ENCODE measurements around the gene TRIL. TPM values are rescaled to one million over a fixed set of nuclear protein-coding genes. Genes with fewer than 3 reads are reported as not detected.

The TRIL gene
- total and polyA plus RNA-seq, 4 donors, result 0.52 to 17.0 (median 1.8) TPM

GRCh38 chr7:28980451-28981160 lies 22.5 kb upstream of the TRIL start:
- no peak for ATAC-seq (ENCODE audit: insufficient read depth, low FRiP score)
- peak in 1 of 3 donors; percentile 47 for DNase-seq
- WGBS, 2 donors, result 67 to 78% methylated on average over 8 of the region's 8 CpGs

GRCh38 chr7:28979776-28980175 lies 21.6 kb upstream of the TRIL start:
- Histone ChIP-seq H3K4me3 (no peak overlapping the region), H3K36me3 (ENCODE audit: control insufficient read depth in 4 of 4, insufficient read depth in 4 of 4, low read length in 4 of 4) (no peaks in the 10 kb centered on the region), H3K27ac (ENCODE audit: low read depth in 1 of 2, low read length in 1 of 2) (no peak overlapping the region), H3K27me3 (ENCODE audit: control insufficient read depth in 3 of 3, insufficient read depth in 3 of 3, low read length in 2 of 3) (no peaks in the 10 kb centered on the region), H3K9ac (ENCODE audit: insufficient read depth in 1 of 2, low read length in 2 of 2) (no peak overlapping the region), H3K4me1 (ENCODE audit: control insufficient read depth in 5 of 5, insufficient read depth in 5 of 5, low read length in 5 of 5) (peaks cover 0 to 25% (median 5%) of the 10 kb centered on the region in 5 donors), H3K9me3 (ENCODE audit: control insufficient read depth in 4 of 4, insufficient read depth in 3 of 4, low read length in 3 of 4) (peaks cover 0 to 2% (median 0%) of the 10 kb centered on the region in 4 donors)
- ATAC-seq (ENCODE audit: insufficient read depth, low FRiP score) (no peak), DNase-seq (no peak)
- no peak for TF ChIP-seq CTCF (IDR thresholded peaks at IDR 0.05; ENCODE audit: control extremely low read depth, extremely low read depth)
- WGBS, 2 donors, result 82 to 89% methylated on average over 3 of the region's 3 CpGs

More at GRCh38 chr7:28980451-28981160, 22.5 kb upstream of the TRIL start:
- Histone ChIP-seq H3K9me3 (ENCODE audit: control insufficient read depth in 4 of 4, insufficient read depth in 3 of 4, low read length in 3 of 4) (no peaks in the 10 kb centered on the region), H3K27ac (ENCODE audit: low read depth in 1 of 2, low read length in 1 of 2) (no peak overlapping the region), H3K4me3 (no peak overlapping the region), H3K9ac (ENCODE audit: insufficient read depth in 1 of 2, low read length in 2 of 2) (no peak overlapping the region), H3K27me3 (ENCODE audit: control insufficient read depth in 3 of 3, insufficient read depth in 3 of 3, low read length in 2 of 3) (no peaks in the 10 kb centered on the region), H3K36me3 (ENCODE audit: control insufficient read depth in 4 of 4, insufficient read depth in 4 of 4, low read length in 4 of 4) (no peaks in the 10 kb centered on the region), H3K4me1 (ENCODE audit: control insufficient read depth in 5 of 5, insufficient read depth in 5 of 5, low read length in 5 of 5) (peaks cover 0 to 32% (median 9%) of the 10 kb centered on the region in 5 donors)
- TF ChIP-seq CTCF (IDR thresholded peaks at IDR 0.05; ENCODE audit: control extremely low read depth, extremely low read depth), result no peak

GRCh38 chr7:28977881-28978280 lies 19.8 kb upstream of the TRIL start:
- Histone ChIP-seq H3K27me3 (ENCODE audit: control insufficient read depth in 3 of 3, insufficient read depth in 3 of 3, low read length in 2 of 3) (no peaks in the 10 kb centered on the region), H3K4me3 (no peak overlapping the region), H3K9ac (ENCODE audit: insufficient read depth in 1 of 2, low read length in 2 of 2) (no peak overlapping the region), H3K4me1 (ENCODE audit: control insufficient read depth in 5 of 5, insufficient read depth in 5 of 5, low read length in 5 of 5) (peaks cover 0 to 17% (median 3%) of the 10 kb centered on the region in 5 donors), H3K36me3 (ENCODE audit: control insufficient read depth in 4 of 4, insufficient read depth in 4 of 4, low read length in 4 of 4) (no peaks in the 10 kb centered on the region), H3K27ac (ENCODE audit: low read depth in 1 of 2, low read length in 1 of 2) (no peak overlapping the region), H3K9me3 (ENCODE audit: control insufficient read depth in 4 of 4, insufficient read depth in 3 of 4, low read length in 3 of 4) (peaks cover 0 to 12% (median 2%) of the 10 kb centered on the region in 4 donors)
- 86 to 96% methylated on average over 1 of the region's 1 CpG for WGBS, 2 donors
- no peak for TF ChIP-seq CTCF (IDR thresholded peaks at IDR 0.05; ENCODE audit: control extremely low read depth, extremely low read depth)
- DNase-seq (no peak), ATAC-seq (ENCODE audit: insufficient read depth, low FRiP score) (no peak)

All from lung (tissue), 12 donors.